Progenitor cell of endocrine pancreas (in vitro differentiated cells): ENCODE measurements around the gene ALDH2. TPM values are rescaled to one million over a fixed set of nuclear protein-coding genes. Genes with fewer than 3 reads are reported as not detected.
"Not testable (repeated sequence)": the region's sequence is repeated elsewhere in the genome, so short reads cannot be mapped to it uniquely, and the experiment has no call there.

Experiments used
- DNase-seq: peaks from one replicate; pipeline ENCODE4 v3.0.0; 2021; ENCODE audit warnings: low spot score; ENCODE audit not compliant: unreplicated experiment
- H3K27ac Mint-ChIP-seq: 2 replicates; pipeline ENCODE4 v1.8.0; 2021; ENCODE audit warnings: mild to moderate bottlenecking, moderate library complexity, mixed read lengths
- H3K27me3 Mint-ChIP-seq: 2 replicates; pipeline ENCODE4 v1.8.0; 2021; ENCODE audit warnings: mixed read lengths
- H3K36me3 Mint-ChIP-seq: 2 replicates; pipeline ENCODE4 v1.8.0; 2022; ENCODE audit warnings: mixed read lengths; ENCODE audit not compliant: insufficient read depth
- H3K4me1 Mint-ChIP-seq: 2 replicates; pipeline ENCODE4 v1.8.0; 2021; ENCODE audit warnings: low read depth, mixed read lengths
- H3K4me3 Mint-ChIP-seq: 2 replicates; pipeline ENCODE4 v1.8.0; 2021; ENCODE audit warnings: low read depth, mild to moderate bottlenecking, moderate library complexity, mixed read lengths
- H3K9me3 Mint-ChIP-seq: 2 replicates; pipeline ENCODE4 v1.8.0; 2021; ENCODE audit warnings: low read depth, mixed read lengths
- total RNA-seq: library from RNA; stranded (reverse); gene quantifications from 2 replicates; pipeline ENCODE4 v1.2.1, GENCODE V29; 2021
- TF ChIP-seq, protein P1 (sequence below): fragments of 200-600 bp; sonication (generic); IDR thresholded peaks from one replicate; pipeline ENCODE4 v1.5.0; 2021; ENCODE audit warnings: antibody characterized with exemption, mild to moderate bottlenecking; ENCODE audit not compliant: unreplicated experiment

The ALDH2 gene
- total RNA-seq, 1 donor from 2014 or later = 47.3 TPM

GRCh38 chr12:111812881-111813741 lies 46.4 kb downstream of the ALDH2 start:
- TF ChIP-seq, protein P1, sequence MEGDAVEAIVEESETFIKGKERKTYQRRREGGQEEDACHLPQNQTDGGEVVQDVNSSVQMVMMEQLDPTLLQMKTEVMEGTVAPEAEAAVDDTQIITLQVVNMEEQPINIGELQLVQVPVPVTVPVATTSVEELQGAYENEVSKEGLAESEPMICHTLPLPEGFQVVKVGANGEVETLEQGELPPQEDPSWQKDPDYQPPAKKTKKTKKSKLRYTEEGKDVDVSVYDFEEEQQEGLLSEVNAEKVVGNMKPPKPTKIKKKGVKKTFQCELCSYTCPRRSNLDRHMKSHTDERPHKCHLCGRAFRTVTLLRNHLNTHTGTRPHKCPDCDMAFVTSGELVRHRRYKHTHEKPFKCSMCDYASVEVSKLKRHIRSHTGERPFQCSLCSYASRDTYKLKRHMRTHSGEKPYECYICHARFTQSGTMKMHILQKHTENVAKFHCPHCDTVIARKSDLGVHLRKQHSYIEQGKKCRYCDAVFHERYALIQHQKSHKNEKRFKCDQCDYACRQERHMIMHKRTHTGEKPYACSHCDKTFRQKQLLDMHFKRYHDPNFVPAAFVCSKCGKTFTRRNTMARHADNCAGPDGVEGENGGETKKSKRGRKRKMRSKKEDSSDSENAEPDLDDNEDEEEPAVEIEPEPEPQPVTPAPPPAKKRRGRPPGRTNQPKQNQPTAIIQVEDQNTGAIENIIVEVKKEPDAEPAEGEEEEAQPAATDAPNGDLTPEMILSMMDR = peak; percentile 75
- Mint-ChIP-seq H3K27me3 (no peaks in the 10 kb centered on the region), H3K4me3 (no peak overlapping the region), H3K36me3 (peaks cover 6% of the 10 kb centered on the region), H3K4me1 (peaks cover 2% of the 10 kb centered on the region), H3K9me3 (no peaks in the 10 kb centered on the region), H3K27ac (no peak overlapping the region)
- DNase-seq = peak; percentile 35

GRCh38 chr12:111816065-111816615 lies 49.4 kb downstream of the ALDH2 start:
- Mint-ChIP-seq H3K27ac (no peak overlapping the region), H3K4me1 (peaks cover 2% of the 10 kb centered on the region), H3K4me3 (no peak overlapping the region), H3K9me3 (peaks cover 7% of the 10 kb centered on the region), H3K36me3 (peaks cover 3% of the 10 kb centered on the region), H3K27me3 (no peaks in the 10 kb centered on the region)
- no peak for DNase-seq
- TF ChIP-seq, protein P1 = no peak

DNA sequence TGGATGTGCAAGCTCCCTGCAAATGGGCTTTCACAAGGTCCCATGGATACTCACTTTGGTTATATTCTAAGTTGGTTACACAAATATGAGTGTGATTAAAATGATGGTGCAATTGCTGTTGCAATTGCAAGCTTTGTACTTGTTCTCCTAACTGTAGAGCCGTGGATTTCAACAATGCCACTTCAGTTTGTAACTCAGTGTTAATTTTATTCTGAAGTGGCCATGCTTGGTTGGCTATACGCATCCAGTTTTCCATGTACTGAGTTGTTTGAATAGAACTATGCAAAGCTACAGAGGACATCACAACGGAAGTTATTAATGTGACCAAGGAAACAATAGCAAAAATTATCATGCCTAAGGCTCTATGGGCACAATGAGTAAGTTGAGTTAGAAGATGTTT lies 50.2 kb downstream of the ALDH2 start:
- H3K4me1 Mint-ChIP-seq, H3K36me3 Mint-ChIP-seq, H3K27ac Mint-ChIP-seq, DNase-seq, H3K9me3 Mint-ChIP-seq, H3K27me3 Mint-ChIP-seq, H3K4me3 Mint-ChIP-seq: not testable (repeated sequence)

DNA sequence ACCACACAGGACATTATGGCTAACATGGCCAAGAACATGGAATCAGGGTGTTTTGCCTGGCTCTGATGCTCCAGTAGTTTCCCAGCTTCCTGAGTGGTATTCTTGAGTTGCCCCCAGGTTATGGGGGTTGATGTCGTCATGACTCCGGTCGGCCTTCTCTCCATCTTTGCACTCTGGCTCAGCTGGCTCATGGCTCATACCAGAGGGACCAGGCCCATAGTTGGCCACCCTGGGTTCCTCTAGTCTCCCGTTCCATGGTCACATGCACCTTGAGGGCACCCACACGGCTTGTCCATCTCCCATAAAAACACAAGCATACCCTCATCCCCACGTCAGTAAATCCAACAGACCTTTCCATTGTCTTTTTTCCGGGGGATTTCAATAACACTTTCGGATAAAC lies 51.6 kb downstream of the ALDH2 start:
- TF ChIP-seq, protein P1 = no peak
- no peak overlapping the region for H3K27ac Mint-ChIP-seq
- H3K4me1 Mint-ChIP-seq = peaks cover 2% of the 10 kb centered on the region
- H3K9me3 Mint-ChIP-seq = peaks cover 7% of the 10 kb centered on the region
- H3K36me3 Mint-ChIP-seq = peaks cover 2% of the 10 kb centered on the region
- no peaks in the 10 kb centered on the region for H3K27me3 Mint-ChIP-seq
- no peak for DNase-seq
- H3K4me3 Mint-ChIP-seq = no peak overlapping the region

GRCh38 chr12:111819191-111820158 lies 52.7 kb downstream of the ALDH2 start:
- Mint-ChIP-seq H3K27ac (no peak overlapping the region), H3K9me3 (peaks cover 7% of the 10 kb centered on the region)

DNA sequence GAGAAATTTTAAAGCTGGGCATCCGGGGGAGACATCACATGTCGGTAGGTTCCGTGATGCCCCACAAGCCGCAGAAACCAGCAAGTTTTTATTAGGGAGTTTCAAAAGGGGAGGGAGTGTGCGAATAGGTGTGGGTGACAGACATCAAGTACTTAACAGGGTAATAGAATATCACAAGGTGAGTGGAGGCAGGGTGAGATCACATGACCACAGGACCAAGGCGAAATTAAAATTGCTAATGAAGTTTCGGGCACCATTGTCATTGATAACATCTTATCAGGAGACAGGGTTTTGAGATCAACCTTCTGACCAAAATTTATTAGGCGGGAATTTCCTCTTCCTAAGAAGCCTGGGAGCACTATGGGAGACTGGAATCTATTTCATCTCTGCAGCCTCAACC lies 54.1 kb downstream of the ALDH2 start:
- not testable (repeated sequence) for DNase-seq, H3K9me3 Mint-ChIP-seq, H3K27me3 Mint-ChIP-seq, H3K27ac Mint-ChIP-seq, H3K4me3 Mint-ChIP-seq, H3K4me1 Mint-ChIP-seq, H3K36me3 Mint-ChIP-seq

More at GRCh38 chr12:111819191-111820158, 52.7 kb downstream of the ALDH2 start:
- H3K4me3 Mint-ChIP-seq = no peak overlapping the region
- TF ChIP-seq, protein P1 = no peak
- no peaks in the 10 kb centered on the region for H3K36me3 Mint-ChIP-seq
- DNase-seq = no peak
- H3K4me1 Mint-ChIP-seq = peaks cover 10% of the 10 kb centered on the region
- no peaks in the 10 kb centered on the region for H3K27me3 Mint-ChIP-seq
